ENCODE results near the gene PRSS38.

DNA sequence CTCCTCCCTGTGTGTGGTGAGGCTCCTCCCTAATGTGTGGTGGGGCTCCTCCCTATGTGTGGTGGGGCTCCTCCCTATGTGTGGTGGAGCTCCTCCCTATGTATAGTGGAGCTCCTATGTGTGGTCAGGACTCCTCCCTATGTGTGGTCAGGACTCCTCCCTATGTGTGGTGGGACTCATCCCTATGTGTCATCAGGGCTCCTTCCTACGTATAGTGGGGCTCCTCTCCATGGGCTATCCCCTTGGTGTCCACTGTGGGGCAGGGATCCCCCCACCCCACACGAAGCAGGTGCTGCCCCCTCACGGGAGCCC is 29.6 kb downstream of the PRSS38 start:
- TF ChIP-seq POLR2A (IDR thresholded peaks at IDR 0.05; ENCODE audit: low read depth, low read length): no peak
- no peak for TF ChIP-seq EGR1 (IDR thresholded peaks at IDR 0.05; ENCODE audit: borderline replicate concordance in 1 of 2, low read depth in 2 of 2, low read length in 2 of 2)
- no peak for TF ChIP-seq SRF (IDR thresholded peaks at IDR 0.05; ENCODE audit: low read depth in 2 of 2, low read length in 2 of 2)
- TF ChIP-seq, protein P1, sequence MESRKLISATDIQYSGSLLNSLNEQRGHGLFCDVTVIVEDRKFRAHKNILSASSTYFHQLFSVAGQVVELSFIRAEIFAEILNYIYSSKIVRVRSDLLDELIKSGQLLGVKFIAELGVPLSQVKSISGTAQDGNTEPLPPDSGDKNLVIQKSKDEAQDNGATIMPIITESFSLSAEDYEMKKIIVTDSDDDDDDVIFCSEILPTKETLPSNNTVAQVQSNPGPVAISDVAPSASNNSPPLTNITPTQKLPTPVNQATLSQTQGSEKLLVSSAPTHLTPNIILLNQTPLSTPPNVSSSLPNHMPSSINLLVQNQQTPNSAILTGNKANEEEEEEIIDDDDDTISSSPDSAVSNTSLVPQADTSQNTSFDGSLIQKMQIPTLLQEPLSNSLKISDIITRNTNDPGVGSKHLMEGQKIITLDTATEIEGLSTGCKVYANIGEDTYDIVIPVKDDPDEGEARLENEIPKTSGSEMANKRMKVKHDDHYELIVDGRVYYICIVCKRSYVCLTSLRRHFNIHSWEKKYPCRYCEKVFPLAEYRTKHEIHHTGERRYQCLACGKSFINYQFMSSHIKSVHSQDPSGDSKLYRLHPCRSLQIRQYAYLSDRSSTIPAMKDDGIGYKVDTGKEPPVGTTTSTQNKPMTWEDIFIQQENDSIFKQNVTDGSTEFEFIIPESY (IDR thresholded peaks at IDR 0.05): no peak
- TF ChIP-seq, protein P2, sequence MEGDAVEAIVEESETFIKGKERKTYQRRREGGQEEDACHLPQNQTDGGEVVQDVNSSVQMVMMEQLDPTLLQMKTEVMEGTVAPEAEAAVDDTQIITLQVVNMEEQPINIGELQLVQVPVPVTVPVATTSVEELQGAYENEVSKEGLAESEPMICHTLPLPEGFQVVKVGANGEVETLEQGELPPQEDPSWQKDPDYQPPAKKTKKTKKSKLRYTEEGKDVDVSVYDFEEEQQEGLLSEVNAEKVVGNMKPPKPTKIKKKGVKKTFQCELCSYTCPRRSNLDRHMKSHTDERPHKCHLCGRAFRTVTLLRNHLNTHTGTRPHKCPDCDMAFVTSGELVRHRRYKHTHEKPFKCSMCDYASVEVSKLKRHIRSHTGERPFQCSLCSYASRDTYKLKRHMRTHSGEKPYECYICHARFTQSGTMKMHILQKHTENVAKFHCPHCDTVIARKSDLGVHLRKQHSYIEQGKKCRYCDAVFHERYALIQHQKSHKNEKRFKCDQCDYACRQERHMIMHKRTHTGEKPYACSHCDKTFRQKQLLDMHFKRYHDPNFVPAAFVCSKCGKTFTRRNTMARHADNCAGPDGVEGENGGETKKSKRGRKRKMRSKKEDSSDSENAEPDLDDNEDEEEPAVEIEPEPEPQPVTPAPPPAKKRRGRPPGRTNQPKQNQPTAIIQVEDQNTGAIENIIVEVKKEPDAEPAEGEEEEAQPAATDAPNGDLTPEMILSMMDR (IDR thresholded peaks at IDR 0.05 in 2 of 3, conservative IDR thresholded peaks at IDR 0.05 in 1 of 3; ENCODE audit: control insufficient read depth in 2 of 3, extremely low read depth in 1 of 3, insufficient read depth in 1 of 3, low read depth in 3 of 3, low read length in 3 of 3): no peak
- no peak for TF ChIP-seq YY1 (IDR thresholded peaks at IDR 0.05; ENCODE audit: low read depth, low read length)
- TF ChIP-seq HDAC2 (IDR thresholded peaks at IDR 0.05): no peak
- no peak for TF ChIP-seq SREBF2 (IDR thresholded peaks at IDR 0.05; ENCODE audit: low read length)
- TF ChIP-seq EP300 (IDR thresholded peaks at IDR 0.05; ENCODE audit: borderline replicate concordance in 1 of 2, control insufficient read depth in 1 of 2, low read depth in 2 of 2, low read length in 2 of 2): no peak

Measured in GM12878 (cell line).